GM19023 (cell line): Measurements from ENCODE around the gene FOXE1.

Experiments
- ATAC-seq: cut with Tn5 transposase; IDR thresholded peaks from one replicate; pipeline ENCODE4 v1.9.1; 2021; ENCODE audit warnings: mild to moderate bottlenecking, moderate library complexity; ENCODE audit not compliant: unreplicated experiment

The FOXE1 gene

GRCh38 chr9:97864396-97864795 is 11.4 kb downstream of the FOXE1 start:
- no peak for ATAC-seq

GRCh38 chr9:97866300-97866699 is 13.3 kb downstream of the FOXE1 start:
- no peak for ATAC-seq

GRCh38 chr9:97866848-97867247 is 13.8 kb downstream of the FOXE1 start:
- ATAC-seq, result no peak

GRCh38 chr9:97868859-97869258 is 15.8 kb downstream of the FOXE1 start:
- no peak for ATAC-seq

- ATAC-seq, result no peak
Observed at GRCh38 chr9:97873425-97873824, 20.4 kb downstream of the FOXE1 start.

GRCh38 chr9:97873882-97874281 is 20.9 kb downstream of the FOXE1 start:
- no peak for ATAC-seq

GRCh38 chr9:97874624-97875023 is 21.6 kb downstream of the FOXE1 start:
- no peak for ATAC-seq

GRCh38 chr9:97875111-97875510 is 22.1 kb downstream of the FOXE1 start:
- ATAC-seq, result no peak

GRCh38 chr9:97876061-97876460 is 23.0 kb downstream of the FOXE1 start:
- ATAC-seq, result no peak

GRCh38 chr9:97880336-97880735 is 27.3 kb downstream of the FOXE1 start:
- ATAC-seq, result no peak

- ATAC-seq, result no peak
Observed at GRCh38 chr9:97889941-97890887, 37.2 kb downstream of the FOXE1 start.

- ATAC-seq, result no peak
Observed at GRCh38 chr9:97891736-97892135, 38.7 kb downstream of the FOXE1 start.

GRCh38 chr9:97892421-97892820 is 39.4 kb downstream of the FOXE1 start:
- ATAC-seq, result no peak

- ATAC-seq, result no peak
Observed at GRCh38 chr9:97895211-97895610, 42.2 kb downstream of the FOXE1 start.

GRCh38 chr9:97895695-97896332 is 42.8 kb downstream of the FOXE1 start:
- ATAC-seq, result no peak

GRCh38 chr9:97900103-97900737 is 47.2 kb downstream of the FOXE1 start:
- no peak for ATAC-seq

- ATAC-seq, result no peak
Observed at GRCh38 chr9:97900738-97901565, 47.9 kb downstream of the FOXE1 start.

GRCh38 chr9:97903177-97903576 is 50.2 kb downstream of the FOXE1 start:
- ATAC-seq, result no peak

GRCh38 chr9:97904725-97905124 is 51.7 kb downstream of the FOXE1 start:
- ATAC-seq, result no peak

GRCh38 chr9:97905228-97905627 is 52.2 kb downstream of the FOXE1 start:
- ATAC-seq, result no peak
